GM19397 (cell line): ENCODE data around the gene SEPTIN8.

Experiments
- ATAC-seq: cut with Tn5 transposase; IDR thresholded peaks from one replicate; pipeline ENCODE4 v1.9.1; 2021; ENCODE audit warnings: mild to moderate bottlenecking, moderate library complexity; ENCODE audit not compliant: unreplicated experiment

Gene SEPTIN8

DNA sequence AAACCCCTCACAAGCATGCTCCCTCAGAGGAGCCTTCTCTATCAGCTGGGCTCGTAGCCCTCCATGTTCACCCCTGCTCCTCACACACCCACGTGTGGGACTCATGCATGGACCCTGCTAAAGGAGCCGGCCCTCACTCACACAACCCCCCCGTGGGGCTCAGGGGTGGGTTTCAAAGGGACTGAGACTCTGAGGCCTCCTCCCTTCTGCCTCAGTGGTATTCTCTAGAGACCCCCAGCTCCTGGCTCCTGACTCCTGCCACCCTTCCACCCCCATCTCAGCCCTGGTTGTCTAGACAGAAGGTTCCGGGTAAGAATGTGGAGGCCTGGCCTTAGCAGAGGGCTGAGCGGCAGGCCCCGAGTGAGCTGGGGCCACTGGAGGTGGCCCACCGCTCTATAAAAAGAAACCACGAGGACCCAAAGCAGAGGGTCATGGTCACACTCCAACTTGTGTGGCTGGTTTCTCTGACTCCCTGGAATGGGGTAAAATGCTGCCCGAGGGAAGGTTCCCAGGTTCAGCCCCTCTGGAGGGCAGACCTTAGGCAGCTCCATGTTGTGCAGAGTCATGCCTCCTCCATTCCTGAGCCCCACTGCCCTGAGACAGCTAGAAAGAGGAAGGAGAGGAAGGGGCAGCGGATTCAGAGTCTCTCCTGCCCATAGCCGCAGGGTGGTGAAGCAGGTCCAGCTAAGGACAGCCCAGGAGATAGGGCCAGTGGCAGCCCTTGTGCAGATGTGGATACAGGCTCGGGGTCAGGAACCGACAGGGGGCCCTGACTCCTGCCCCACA, 10.8 kb downstream of the SEPTIN8 start:
- no peak for ATAC-seq

DNA sequence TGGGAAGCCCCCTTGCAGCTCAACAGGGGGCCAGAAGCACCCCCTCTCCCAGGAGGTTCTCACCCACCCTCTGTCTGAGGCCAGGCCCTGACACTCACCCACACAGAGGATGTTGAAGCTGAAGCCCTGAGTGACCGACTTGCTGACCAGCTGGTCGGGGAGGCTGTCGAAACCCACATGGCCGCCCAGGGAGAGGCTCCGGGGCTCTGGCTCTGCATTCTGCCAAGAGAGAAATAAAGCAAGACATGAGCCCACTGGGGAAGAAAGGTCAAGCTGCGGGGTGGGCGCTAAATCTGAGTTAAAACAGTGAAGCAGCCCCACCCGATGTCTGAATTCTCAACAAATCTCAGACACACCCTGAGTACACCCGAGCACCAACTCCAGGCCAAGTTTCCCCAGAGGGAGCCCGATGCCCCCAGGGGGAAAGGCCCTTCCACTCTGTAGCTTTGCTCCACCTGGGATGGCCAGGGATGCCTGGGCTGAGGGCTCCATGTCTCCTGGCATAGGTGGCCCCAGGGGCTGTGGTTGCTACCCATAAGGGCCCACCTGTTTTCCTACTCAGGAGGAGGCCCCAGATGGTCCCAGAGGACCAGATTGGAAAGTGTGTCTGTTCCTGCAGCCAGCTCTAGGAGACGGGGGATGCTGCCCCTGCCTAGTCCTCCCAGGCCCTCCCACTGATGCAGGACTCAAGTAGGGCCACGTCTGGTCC, 11.6 kb downstream of the SEPTIN8 start:
- no peak for ATAC-seq

DNA sequence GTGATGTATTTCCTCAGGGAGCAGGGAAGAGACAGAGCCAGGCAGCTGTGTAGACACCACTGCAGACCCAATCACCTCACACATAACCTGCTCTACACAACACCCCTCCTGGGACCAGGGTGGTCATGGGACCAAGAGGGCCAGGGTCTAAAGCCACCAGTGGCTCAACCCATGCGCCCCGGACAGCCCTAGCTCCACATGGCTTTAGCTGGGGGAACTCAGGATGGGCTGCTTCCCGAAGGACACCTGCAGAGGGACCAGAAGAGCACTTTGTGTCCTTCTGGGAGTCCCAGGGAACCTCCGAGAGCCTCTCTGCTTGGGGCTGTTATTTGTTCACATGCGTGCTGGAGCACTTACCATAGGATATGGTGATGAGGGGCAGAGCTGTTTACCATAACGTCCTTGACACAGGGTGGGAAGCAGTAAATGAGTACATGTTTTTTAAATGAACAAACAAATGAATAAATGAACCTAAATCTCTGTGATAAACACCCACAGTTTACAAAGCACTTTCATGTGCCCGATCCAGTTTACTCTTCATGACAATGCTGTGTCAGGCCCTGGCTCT, 12.3 kb downstream of the SEPTIN8 start:
- no peak for ATAC-seq

DNA sequence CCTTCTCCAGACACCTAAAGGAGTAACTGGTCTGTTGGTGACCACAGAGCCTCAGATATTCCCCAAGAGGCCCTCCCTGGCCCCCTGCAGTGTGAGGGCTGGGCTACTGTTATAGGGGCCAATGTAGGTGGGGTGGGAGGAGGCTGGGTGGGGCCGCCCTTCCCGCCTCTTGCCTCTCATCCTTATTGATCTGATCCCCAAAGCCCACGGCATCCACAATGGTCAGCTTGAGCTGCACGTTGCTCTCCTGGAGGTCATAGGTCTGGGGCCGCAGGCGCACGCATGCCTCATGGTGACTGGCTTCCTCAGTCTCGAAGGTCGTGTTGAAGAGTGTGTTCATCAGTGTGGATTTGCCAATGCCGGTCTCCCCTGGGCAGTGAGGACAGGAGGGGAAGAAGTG, 13.0 kb downstream of the SEPTIN8 start:
- ATAC-seq, result no peak

DNA sequence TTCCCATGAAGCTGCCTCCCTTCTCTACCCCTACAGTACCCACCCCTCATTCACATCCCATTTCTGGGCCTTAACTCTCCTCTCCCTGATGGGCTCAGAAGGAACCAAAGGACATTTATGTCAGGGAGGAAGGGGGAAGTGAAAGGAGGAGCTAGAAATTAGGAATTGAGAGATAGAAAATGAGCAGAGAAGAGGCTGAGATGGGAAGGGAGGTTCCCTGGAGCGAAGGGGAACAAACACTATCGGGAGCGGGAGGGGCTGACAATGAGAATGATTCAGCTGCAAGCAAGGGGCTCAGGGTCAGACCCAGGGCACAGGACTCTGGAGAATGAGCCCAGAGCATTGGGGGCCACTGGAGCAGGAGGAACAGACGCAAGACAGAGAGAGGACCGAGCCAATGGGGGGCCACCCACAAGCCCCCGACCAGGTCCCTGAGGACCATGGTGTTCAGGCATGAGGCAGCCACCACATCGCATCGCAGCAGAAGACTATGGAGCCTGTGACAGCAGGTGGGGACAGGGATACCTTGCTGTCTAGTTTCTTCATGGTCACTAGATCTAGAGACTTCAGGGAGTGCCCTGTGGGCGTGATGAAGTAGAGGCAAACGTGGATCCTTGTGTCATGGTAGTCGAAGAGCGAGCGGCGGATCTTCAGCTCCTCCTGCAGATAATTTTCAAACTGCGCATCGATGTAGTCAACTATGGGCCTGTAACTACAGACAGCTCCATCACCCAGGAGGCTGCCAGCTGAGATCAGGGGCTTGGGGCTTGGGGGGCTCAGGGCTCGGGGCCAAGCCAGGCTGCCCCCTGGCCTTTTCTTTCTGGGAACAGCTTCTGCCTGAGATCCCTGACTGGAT, 13.6 kb downstream of the SEPTIN8 start:
- ATAC-seq, result no peak

DNA sequence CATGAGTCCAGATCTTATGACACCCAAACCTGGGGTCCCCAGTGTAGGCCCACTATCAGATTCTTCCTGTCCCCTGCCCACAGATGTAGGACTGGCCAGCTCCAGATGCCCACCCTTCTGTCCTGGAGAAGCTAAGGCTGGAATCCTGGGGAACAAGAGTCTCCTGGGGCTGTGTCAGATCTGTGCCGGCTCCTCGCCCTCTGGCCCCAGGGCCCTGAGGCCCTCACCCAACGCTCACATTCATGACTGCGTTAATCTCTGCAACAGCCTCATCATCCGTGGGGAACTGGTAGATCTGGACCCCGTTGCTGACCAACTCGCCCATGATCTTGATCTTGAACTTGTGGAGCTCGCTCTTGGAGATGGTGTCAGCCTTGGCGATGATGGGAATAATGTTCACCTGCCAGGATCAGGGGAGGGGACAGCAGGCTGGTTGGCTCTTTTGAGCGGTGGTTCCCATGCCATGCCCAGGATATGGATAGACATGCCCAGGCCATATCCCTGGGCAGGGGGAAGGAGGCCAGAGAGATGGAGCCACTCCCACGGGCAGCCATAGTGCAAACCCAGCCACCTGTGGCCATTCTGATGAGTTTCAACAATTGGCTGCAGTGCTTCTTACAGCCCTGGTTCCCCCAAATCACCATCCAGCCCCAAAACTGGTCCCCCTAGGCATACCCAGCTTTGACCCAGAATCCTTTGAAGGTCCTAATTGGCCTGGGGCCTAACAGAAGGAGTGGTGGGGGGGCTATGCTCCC, 14.6 kb downstream of the SEPTIN8 start:
- ATAC-seq, result no peak

DNA sequence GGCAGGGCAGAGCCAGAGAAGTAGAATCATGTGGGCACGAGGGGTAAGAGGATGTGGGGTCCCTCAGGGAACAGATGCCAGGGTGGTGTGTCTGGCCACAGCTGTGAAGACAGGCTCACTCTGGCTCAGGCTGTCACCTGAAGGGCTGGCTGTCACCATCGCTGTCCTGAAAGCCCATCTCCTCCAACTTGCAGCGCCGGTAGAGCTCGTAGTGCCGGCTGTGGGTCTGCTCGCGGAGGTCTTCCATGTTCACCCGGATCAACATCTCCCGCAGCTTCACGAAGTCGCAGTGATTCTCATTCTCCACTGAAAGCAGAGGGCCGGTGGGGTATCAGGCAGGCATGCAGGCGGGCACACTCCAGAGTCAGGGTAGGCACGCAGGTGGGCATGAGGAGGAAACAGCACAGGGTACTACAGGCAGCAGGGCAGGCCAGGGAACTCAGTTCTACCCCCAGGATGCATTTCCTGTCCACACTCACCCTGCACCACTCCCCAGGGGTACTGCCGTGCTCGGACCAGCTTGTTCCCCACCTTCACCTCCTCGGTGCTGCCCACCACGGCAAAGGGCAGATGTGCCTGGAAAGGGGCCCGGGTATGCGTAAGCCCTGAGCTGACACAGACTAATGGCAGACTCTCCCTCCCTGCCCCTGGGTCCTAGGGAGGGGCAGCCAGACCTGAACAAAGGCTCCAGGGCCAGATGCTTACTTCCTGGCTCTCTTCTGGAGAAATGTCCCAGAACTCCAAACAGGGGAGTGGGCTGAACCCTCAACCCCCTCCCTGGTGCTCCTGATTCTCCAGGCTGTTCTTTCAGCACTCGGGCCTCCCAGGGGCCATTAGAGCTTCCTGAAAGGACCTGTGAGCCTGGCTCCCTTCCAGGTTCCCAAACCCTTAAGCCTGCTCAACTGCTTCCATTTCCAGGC, 15.5 kb downstream of the SEPTIN8 start:
- ATAC-seq, result no peak

DNA sequence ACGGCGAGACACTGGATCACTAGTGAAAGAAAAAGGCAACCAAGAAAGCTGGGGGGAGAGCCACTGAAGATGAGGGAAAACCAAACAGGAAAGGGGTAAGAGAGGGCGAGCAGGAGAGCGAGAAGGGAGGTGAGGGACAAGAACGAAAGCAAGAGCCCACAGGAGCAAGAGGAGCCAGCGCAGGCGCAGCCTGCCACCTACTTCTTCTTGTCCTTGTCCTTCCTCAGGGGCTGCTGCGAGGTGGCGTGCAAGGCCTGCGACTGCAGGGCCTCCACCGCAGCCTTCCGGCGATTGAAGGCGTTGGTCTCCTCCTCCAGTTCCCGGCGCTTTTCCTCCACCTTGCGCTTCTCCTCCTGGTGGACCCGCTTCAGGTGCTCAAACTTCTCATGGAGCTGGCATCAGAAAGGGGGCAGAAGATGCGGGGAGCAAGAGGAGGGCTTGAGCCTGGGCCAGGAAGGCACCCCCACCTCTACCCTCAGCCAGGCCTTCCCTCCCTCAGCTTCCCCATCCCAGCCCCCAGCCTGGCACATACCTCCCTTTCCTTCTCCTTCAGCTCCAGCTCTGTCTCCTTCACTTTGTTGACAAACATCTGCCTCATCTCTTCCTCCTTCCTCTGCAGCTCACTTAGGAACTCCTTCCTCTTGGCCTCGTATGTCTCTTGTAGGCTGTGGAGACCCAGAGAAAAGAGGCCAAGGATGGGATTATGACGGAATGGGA, 16.3 kb downstream of the SEPTIN8 start:
- no peak for ATAC-seq

DNA sequence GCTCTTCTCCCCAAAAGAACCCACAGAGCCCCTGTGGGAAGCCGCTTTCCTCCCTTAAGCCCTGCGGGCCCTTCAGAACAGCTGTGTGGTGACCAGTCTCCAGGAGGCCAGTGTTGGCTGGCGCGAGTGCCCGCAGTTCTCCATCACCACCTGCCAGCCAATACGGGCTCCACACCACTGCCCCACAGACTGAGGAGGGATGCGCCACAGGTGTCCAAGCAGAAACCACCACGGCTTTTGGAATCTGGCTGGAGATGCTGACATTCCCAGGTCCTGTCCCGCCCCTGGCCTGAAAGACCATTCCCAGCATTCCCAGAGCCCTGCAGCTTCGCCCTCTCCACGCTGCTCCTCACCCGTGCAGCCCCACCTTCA, 17.0 kb downstream of the SEPTIN8 start:
- ATAC-seq, result no peak

DNA sequence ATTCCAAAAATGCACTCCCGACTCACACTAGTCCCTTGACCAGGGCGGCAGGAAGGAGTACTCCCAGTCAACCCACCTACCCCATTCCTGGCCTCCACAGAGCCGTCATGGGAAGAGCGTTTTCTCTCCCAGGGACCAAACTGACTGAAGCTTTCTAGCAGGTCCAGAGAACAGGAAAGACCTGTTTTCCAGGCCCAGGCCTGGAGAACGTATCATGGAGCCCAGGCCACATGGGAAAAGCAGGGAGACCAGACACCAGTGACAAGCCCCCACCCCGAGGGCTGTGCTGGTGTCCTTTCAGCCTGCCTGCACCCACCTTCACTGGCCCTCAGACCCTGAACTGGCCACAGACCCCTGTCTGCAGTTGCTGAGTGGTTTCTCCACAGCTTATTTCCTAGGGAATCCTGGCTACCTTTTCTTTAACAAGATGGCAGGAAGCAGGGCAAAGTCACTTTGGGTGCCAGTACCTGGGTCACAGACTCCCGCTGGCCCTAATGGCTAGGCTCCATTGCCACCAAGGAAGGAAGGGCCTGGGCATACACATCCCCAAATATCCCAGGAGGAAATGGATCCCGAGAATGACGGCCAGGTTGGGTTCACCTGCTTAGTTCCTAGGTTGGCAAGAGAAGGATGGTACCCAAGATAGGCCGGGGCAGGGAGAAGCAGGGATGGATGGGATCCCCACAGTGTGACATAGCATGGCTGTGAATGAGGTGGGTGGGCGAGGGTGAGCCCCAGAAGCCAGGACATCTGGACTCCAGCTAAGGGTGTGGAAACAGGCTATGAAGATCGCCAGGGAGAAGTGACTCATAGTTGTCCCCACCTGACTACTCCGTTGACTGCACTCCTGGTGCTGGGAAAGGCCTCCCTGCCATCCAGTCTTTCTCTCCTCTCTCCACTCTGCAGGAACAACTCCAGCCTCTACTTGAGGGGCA, 17.7 kb downstream of the SEPTIN8 start:
- ATAC-seq, result no peak

DNA sequence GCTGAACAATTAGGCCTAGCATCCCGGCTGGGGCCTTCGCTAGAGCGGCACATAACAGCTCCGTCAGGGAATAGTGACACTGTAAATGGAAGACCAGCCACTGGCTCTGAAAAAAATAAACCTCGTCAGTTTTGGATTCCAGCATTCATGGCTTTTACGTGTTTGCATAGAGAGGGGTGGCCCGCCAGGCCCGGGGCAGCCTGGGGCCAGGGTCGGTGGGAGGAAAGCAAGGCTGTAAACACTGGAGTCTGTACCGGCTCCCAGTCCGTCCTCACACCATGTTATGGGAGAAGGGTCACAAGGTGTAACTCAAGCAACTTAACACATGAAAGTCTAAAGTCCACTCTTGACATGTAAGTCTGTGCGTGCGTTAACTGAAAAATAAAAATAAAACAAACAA, 18.6 kb downstream of the SEPTIN8 start:
- ATAC-seq, result no peak

DNA sequence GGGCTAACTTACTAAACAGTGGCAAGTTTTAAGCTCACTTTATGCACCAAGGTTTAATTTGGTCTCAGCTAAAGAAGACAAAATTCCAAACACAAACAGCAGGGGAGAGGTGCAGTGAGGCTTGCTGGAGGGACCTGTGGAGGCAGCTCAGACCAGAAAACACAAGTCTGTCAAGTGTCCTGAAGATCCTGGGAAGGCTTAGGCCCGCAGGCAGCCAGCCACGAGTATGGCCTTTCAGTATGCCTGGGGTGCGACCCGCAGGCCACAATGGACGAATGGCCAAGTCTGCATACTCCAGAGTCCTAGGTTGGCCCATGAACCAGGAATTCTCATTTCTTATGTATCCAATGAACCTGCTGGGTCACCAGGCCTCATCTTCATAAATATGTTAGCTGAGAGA, 20.5 kb downstream of the SEPTIN8 start:
- no peak for ATAC-seq

DNA sequence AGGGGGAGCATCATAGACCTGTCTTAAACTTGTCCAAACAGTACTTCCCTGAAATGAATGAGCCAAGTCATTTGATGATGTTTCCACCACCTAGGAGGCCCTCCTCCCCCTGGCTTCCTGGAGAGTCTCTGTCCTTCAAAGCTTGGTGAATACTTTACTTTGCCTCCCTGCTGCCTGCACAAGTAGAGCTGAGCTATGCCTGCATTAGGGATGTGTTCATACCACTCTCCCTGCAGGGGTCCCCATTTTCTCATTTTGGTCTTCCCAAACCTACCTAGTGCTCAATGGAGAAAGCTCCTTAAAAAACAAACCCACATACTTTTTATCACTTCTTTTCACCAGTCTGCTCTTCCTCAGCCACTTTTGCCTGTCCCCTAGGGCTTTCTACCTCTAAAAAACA, 22.1 kb downstream of the SEPTIN8 start:
- ATAC-seq, result no peak

DNA sequence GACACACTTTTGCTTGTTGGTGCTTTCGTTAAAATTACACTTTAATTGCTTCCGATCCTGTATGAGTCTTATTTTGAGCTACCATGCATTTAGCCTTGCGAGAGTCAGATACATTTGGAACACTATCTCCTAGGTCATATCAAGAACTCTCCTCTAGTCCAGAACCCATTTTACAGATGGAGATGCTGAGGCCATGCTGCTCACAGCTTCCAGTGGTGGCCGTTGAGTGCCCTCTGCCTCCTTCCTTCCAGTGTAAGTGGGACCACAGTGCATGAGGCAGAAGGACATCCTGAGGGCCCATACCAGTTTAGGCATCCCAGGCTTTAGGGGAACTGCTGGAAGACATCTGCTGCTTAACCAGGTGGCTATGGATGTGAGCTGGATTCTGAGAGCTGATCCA, 22.9 kb downstream of the SEPTIN8 start:
- ATAC-seq, result no peak

DNA sequence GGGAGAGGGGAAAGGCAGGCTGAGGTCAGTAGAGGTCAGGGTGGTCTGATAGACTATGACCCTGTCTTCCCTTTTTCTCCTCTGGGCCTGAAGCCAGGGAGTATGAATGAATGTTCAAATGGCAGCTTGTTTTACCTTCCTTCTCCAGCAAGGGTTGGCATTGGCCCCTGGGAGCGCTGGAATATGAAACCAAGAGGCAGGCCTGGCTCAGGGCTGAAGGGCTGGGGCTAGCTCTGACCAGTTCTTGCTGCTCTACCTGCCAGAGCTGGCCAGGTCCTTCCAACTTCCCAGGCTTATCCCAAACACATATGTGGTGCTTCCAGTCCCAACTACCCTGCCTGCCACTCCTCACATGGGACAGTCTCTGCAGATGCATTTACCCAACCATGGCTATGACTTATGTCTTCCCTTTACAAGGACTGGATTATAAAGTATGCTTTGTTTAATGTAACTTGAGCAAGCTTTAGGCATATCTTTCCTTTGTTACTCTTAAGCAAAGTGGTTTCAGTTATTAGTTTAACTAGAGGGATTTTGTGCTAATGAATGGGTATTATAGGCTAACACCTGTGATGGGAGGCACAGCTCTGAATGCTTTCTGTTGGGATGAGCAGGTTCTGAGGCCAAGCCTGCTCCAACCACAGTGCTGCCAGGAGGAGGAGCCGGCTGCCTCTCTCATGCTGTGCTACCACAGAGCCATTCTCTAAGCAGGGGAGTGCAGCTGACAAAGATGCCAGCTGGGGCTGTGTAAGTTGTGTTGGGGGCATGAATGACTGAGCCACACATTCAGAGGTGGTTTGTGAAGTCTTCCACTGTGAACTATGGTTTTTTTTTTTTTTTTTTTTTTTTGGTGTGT, 23.7 kb downstream of the SEPTIN8 start:
- no peak for ATAC-seq

DNA sequence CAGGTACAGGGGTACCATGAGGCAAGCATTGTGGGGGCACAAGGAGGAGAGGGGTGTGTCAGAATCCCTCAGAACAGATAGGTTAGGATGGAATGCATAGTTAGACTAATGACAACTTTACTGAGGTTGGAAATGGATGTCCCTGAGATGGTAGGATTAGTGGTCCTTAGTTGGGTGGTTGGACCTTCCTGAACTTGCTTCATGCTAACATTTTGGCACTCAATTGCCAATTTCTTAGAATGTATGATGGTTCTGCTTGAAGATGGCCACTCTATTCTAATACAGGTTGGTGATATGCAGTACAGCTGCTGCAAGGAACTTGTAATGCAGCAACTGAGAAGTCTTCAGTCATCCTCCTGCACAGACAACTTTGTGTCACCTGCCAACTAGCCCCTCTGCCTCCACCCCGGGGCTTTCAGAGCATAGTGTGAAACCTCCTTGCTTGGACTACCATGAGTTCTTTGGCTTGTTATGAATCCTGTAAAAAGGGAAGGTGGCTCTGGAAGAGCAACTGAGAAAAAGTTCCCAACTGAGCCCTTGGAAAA, 24.4 kb downstream of the SEPTIN8 start:
- ATAC-seq, result no peak
